HL-60 (cell line): ENCODE results near the gene FAM209B.

Experiments
- DNase-seq, 2 experiments: peaks; one replicate each; pipeline ENCODE4 v3.0.0-alpha.2; 2010 to 2020; ENCODE audit warnings: low read depth in 1 of 2, low spot score in 1 of 2
- H3K27ac ChIP-seq: fragments of 250-450 bp; sonication (Bioruptor Pico); replicated peaks from 2 replicates; pipeline ENCODE4 v1.5.1; 2020; ENCODE audit warnings: mild to moderate bottlenecking, moderate library complexity
- H3K27me3 ChIP-seq: fragments of 250-450 bp; sonication (Bioruptor Pico); 2 replicates; pipeline ENCODE4 v1.5.1; 2021; ENCODE audit warnings: mild to moderate bottlenecking, moderate library complexity; ENCODE audit not compliant: insufficient read depth, poor library complexity, severe bottlenecking
- H3K4me3 ChIP-seq: replicated peaks from 2 replicates; pipeline ENCODE4 v1.5.1; 2011; ENCODE audit warnings: mild to moderate bottlenecking, control low read depth, low read length; ENCODE audit not compliant: insufficient read depth
- CTCF ChIP-seq: IDR thresholded peaks from one replicate; pipeline ENCODE4 v1.5.1; 2011; ENCODE audit warnings: low read length, control low read depth, inconsistent platforms; ENCODE audit not compliant: insufficient read depth
- GABPA ChIP-seq: IDR thresholded peaks from 2 replicates; pipeline ENCODE4 v1.6.1; 2012; ENCODE audit warnings: low read depth
- POLR2AphosphoS5 ChIP-seq: IDR thresholded peaks from 2 replicates; pipeline ENCODE4 v1.6.1; 2012; ENCODE audit warnings: low read depth
- REST ChIP-seq: IDR thresholded peaks from 2 replicates; pipeline ENCODE4 v1.6.1; 2012; ENCODE audit warnings: low read depth; ENCODE audit not compliant: insufficient replicate concordance
- SPI1 ChIP-seq: IDR thresholded peaks from 2 replicates; pipeline ENCODE4 v1.6.1; 2012; ENCODE audit warnings: low read depth, mild to moderate bottlenecking, borderline replicate concordance

FAM209B gene

GRCh38 chr20:56579301-56579710 lies 46.3 kb downstream of the FAM209B start:
- H3K27ac ChIP-seq, result no peak overlapping the region
- no peak for TF ChIP-seq POLR2AphosphoS5
- no peak for TF ChIP-seq GABPA
- no peak for TF ChIP-seq REST
- TF ChIP-seq SPI1, result no peak
- TF ChIP-seq CTCF, result no peak
- no peak for DNase-seq
- no peaks in the 10 kb centered on the region for H3K27me3 ChIP-seq
- no peak overlapping the region for H3K4me3 ChIP-seq

- Histone ChIP-seq H3K27me3 (no peaks in the 10 kb centered on the region), H3K4me3 (no peak overlapping the region), H3K27ac (no peak overlapping the region)
- DNase-seq, result no peak
- TF ChIP-seq POLR2AphosphoS5, result no peak
- no peak for TF ChIP-seq CTCF
- no peak for TF ChIP-seq REST
- TF ChIP-seq GABPA, result no peak
- TF ChIP-seq SPI1, result no peak
These were observed 47.2 kb downstream of the FAM209B start for GRCh38 chr20:56580226-56580625.

GRCh38 chr20:56581701-56582100 lies 48.7 kb downstream of the FAM209B start:
- Histone ChIP-seq H3K27ac (no peak overlapping the region), H3K27me3 (no peaks in the 10 kb centered on the region), H3K4me3 (no peak overlapping the region)
- TF ChIP-seq CTCF (no peak), REST (no peak), GABPA (no peak), SPI1 (no peak), POLR2AphosphoS5 (no peak)
- DNase-seq, result no peak
